PFSK-1 (cell line): ENCODE results near the gene SLC38A2.

Experiments used
- FOXP2 ChIP-seq: optimal IDR thresholded peaks from 2 replicates; pipeline ENCODE3; 2011; ENCODE audit warnings: borderline replicate concordance, control low read depth, inconsistent platforms; ENCODE audit not compliant: insufficient read depth; ENCODE audit errors: extremely low read length, extremely low read depth
- POLR2AphosphoS5 ChIP-seq: IDR thresholded peaks from 2 replicates; pipeline ENCODE4 v1.6.1; 2012; ENCODE audit warnings: low read depth, mild to moderate bottlenecking, control low read depth, low read length, moderate library complexity
- REST ChIP-seq, 2 experiments: IDR thresholded peaks; 2 replicates each; pipeline versions ENCODE4 v1.6.1 to v1.8.0; 2011 to 2012; ENCODE audit warnings: low read depth in 2 of 2, low read length in 2 of 2, control low read depth in 1 of 2, inconsistent platforms in 1 of 2, mild to moderate bottlenecking in 1 of 2, moderate library complexity in 1 of 2; ENCODE audit not compliant: insufficient read depth in 1 of 2
- SIN3A ChIP-seq: IDR thresholded peaks from 2 replicates; pipeline ENCODE4 v1.6.1; 2012; ENCODE audit warnings: mild to moderate bottlenecking, low read length, moderate library complexity, borderline replicate concordance; ENCODE audit not compliant: insufficient read depth
- TAF1 ChIP-seq: IDR thresholded peaks from 2 replicates; pipeline ENCODE4 v1.6.1; 2012; ENCODE audit warnings: low read length, control low read depth, borderline replicate concordance; ENCODE audit not compliant: insufficient read depth

GRCh38 chr12:46351138-46351537 lies 21.4 kb downstream of the SLC38A2 start:
- TF ChIP-seq REST (IDR thresholded peaks at IDR 0.05; ENCODE audit: insufficient read depth in 1 of 2, low read depth in 2 of 2, low read length in 2 of 2) (no peak), POLR2AphosphoS5 (no peak), TAF1 (no peak), SIN3A (no peak), FOXP2 (no peak)
